ENCODE data around the gene UNC119.

Gene UNC119

DNA sequence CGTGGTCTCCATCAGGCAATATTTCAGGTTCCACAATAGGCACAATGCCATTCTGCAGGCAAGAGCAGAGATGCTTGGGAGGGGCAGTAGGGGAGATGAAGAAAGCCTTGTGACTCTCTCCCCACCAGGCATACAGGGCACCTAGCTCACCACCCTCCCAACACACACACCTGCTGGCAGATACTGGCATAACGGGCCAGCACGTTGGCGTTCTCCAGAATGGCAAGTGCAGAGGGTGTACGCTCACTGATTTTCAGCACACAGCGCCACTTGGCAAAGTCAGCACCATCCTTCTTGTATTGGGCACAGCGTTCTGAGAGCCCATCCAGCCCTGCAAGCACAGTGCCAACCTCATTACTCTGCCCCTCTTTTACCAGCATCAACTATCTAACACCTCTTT is 22.1 kb upstream of the UNC119 start:
- no peak for DNase-seq
- in situ Hi-C loops (cut with HindIII; ENCODE audit: low pct_ligation_motif_present, low pct_unique_long_range_greater_than_20kb, low sequenced_read_pairs), result no loop called here

DNA sequence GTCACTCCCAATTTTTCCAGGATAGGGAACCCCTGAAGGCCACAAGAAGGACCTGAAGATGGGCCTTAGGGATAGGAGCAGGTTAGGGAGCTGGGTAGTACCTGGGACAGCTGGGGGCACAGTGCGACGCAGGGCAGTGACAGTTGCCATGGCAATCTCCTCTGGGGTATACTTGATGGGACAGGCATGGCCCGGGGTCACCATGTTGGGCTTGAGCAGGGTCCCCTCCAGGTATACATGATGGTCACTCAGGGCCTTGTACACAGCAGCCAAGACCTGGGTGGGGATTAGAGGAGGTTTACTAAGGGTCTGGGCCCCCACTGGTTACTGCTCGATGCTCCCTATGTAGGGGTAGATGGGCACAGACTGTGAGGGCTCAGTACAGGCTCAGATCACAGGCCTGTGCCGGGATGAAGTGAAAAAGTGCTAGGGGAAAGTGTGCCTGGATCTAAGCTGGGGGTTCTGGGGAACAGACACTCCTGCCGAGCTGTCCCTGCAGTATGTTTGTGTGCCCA is 21.6 kb upstream of the UNC119 start:
- in situ Hi-C loops (cut with HindIII; ENCODE audit: low pct_ligation_motif_present, low pct_unique_long_range_greater_than_20kb, low sequenced_read_pairs), result no loop called here
- no peak for DNase-seq

DNA sequence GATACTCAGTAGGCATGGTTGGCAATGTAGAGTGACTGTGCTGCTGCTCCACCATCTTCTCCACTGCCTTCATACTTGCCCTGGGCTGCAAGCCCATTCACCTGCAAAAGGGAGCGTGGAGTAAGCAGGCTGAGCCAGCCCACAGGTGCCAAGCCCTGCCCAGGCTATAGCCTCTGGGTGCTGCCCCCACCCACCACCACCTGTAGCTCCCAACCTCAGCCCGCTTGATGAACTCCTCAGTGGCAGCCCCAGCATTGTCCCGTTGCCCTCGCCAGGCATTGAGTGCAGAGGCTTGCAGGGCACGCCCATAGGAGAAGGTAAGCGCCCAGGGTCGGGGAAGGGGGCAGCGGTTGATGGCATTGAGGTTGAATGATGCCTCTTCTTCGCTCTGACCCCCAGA is 21.1 kb upstream of the UNC119 start:
- in situ Hi-C loops (cut with HindIII; ENCODE audit: low pct_ligation_motif_present, low pct_unique_long_range_greater_than_20kb, low sequenced_read_pairs), result no loop called here
- no peak for DNase-seq

DNA sequence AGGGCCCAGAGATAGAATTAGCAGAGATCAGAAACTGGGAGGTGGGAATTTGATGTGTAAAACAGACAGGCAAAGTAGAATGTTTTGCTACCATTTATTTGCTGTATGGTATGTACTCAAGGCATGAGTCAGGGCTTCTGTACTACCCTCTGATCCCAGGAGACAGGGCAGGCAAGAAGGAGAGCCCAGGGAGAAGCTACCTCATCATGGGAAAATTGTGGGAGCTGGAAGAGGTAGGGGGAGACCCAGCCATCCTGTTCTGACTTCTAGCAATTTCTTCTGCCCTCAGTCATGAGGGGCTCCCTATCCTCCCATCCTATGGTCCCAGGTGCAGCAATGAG is 20.6 kb upstream of the UNC119 start:
- DNase-seq, result no peak

DNA sequence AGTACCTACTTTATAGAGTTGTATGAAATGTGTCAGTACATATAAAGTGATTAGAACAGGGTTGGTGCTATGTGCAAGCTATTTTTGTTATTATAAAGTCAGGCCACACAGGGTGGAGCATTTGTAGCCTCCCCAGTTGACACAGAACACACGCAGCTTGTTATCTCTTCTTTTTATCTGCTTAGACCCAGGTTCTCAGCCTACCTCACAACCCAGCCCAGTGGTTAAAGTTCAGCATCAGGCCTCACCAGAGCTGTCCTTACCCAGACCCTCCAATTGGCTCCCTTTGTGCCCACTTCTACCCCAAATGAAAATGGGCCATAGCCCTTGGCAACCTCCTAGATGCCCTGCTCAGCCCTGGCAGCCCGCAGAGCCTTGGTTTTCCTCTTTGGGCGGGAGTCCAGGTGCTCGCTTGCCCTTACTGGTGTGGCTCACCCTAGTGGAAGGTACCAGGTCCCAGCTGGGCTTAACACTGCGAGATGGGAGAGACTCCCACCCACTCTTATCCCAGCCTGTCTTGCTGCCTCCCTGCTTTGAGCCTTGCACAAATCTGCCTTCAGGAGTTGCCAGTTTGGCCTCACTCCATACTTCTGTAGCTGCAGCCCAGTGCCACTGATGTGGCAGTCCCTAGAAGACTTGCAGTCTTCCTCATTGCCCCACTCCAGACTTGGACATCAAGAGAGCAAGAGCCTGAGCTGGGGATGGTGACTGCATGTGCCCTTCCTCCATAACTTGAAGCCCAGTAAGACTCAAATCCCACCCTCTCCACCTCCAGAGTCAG is 20.0 kb upstream of the UNC119 start:
- no peak for DNase-seq
- in situ Hi-C loops (cut with HindIII; ENCODE audit: low pct_ligation_motif_present, low pct_unique_long_range_greater_than_20kb, low sequenced_read_pairs), result no loop called here

More for the DNA sequence above, 20.6 kb upstream of the UNC119 start:
- in situ Hi-C loops (cut with HindIII; ENCODE audit: low pct_ligation_motif_present, low pct_unique_long_range_greater_than_20kb, low sequenced_read_pairs), result no loop called here

DNA sequence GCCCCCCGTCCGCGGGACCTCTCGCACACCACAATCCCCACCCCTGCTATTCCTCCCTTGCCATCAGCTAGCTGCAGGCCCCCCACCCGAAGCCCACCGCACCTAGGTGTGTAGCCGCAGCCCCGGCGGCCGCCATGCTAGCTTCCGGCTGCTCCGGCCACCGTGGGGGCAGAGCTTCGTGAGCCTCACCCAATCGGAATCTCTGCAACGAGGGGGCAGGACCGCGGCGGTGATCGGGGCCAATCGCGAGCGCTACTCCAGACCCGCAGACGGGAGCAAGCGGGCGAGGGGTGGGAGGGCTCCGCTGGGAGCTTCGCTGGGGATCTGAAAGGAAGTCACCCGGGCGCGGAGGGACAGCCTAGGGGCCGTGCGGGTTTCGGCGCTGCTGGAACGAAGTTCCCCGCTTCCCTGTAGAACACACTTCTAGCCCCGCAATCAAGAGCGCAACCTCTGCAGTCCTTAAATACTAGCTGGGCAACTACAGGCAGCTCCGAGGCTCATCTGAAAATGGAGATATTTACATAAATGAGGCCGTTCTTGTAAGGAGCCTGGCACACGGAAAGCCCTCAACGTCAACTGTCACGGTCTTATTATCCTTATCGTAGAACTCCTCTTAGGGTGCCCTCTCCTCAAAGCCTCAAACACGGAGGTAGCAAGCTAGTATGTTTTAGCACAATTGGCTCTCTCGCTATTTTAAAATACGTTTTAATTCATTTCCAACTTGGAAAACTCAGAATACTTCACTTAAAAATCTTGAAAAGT is 19.1 kb upstream of the UNC119 start, which contains the start of gene PIGS:
Gene PIGS, minus strand, starts transcription at position 164 of the 762 bp plus-strand sequence. Its CDS starts 28 bp downstream, at position 136.
- in situ Hi-C loops (cut with HindIII; ENCODE audit: low pct_ligation_motif_present, low pct_unique_long_range_greater_than_20kb, low sequenced_read_pairs), result no loop called here
- DNase-seq, result peak; percentile 95

DNA sequence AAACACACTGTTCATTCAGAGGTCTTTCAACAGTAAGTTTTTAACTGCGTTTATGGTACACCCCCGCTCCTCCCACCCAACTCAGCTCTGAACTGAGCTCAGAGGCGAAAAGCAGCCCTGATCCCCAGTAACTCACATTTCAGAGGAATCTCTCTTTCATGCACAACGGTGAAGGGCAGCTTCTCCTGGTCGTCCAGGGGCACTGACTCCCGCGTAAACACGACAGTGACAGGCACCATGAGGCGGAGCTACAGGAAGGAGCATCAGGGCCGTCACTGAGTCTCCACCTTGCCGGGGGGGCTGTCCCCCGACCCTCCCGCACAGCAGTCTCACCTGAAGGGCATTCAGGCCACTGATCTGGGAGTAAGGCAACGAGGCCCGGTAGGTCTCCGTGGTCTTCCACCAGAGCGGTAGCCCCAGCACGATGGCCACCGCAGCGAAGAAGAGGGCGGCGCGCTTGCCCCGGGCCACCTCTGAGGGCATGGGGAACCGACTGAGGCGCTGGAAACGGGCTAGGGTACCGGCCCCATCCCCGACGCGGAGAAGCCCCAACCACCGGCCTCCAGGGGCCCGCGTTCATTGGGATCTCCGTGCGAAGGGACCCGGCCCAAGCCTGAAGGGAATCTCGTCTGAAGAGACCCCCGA is 18.4 kb upstream of the UNC119 start:
- in situ Hi-C loops (cut with HindIII; ENCODE audit: low pct_ligation_motif_present, low pct_unique_long_range_greater_than_20kb, low sequenced_read_pairs), result no loop called here
- DNase-seq, result peak; percentile 12

DNA sequence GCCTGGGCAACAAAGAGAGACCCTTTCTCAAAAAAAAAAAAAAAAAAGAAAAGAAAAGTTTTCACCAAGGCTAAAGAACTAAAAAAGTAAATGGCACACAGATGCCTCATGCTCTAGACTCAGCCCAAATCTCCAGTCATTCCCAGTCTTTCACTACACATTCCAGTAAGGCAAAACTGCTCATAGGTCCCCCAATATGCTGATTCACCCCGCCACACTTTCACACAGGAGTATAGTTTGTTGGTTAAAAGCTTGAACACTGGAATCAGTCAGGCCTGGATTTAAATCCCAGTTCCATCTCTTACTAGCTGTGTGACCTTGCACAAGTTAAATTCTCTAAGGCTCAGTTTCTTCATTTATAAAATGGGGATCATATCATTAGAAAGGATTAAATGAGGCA is 17.0 kb upstream of the UNC119 start:
- in situ Hi-C loops (cut with HindIII; ENCODE audit: low pct_ligation_motif_present, low pct_unique_long_range_greater_than_20kb, low sequenced_read_pairs), result no loop called here
- DNase-seq, result no peak

DNA sequence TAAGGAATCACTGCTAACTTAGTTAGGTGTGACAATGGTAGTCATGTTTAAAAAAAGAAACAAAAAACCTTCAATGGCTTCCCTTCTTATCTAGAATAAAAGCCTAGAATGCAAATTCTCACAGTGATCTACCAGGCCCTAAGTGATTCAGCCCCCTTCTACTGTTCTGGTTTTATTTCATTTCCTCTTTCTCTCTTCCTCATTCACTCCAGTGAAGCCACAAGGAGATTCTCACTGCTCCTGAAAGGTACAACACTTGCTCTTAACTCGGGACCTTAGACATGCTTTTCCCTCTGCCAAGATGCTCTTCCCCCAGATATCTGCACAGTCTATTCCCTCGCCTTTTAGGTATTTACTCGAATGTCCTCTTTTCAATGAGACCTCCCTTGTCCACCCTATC is 15.2 kb upstream of the UNC119 start:
- no peak for DNase-seq
- in situ Hi-C loops (cut with HindIII; ENCODE audit: low pct_ligation_motif_present, low pct_unique_long_range_greater_than_20kb, low sequenced_read_pairs), result no loop called here

DNA sequence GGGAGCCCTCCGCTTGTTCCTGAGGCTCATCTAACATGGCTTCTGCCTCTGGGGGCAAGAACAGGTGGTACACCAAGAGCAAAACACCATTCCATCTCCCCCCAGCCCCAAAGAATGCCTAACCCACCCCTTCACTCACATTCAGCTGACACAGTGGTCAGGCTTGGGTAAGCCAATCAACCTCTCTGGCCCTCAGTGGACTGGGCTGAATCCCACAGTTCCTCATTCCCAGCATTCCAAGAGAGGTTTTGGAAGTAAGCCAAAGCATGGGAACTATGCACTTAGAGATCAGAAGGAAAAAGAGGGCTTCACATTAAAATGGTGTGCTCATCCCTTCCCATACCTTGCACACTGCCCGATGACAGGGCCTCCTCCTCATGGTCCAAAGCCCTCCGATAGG is 11.1 kb upstream of the UNC119 start:
- in situ Hi-C loops (cut with HindIII; ENCODE audit: low pct_ligation_motif_present, low pct_unique_long_range_greater_than_20kb, low sequenced_read_pairs), result no loop called here
- peak; percentile 98 for DNase-seq

DNA sequence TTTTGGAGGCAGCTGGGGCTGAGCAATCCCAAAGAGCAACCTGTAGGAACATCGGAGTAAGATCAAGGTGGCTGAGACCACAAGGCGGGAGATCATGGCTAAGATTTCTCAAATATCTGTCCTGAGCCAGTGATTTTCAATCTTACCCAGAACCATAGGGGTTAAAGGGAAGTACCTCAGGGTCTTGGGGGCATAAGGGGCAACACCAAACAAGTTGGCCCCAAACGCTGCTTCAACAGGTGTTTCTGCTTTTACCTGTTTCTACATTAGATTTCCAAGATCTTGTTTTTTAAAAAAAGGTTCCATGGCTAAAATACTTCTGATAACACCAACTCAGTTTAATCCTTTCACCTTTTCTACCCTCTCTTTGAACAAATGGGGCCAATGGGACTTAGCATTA is 2.6 kb upstream of the UNC119 start:
- in situ Hi-C loops (cut with HindIII; ENCODE audit: low pct_ligation_motif_present, low pct_unique_long_range_greater_than_20kb, low sequenced_read_pairs), result no loop called here
- no peak for DNase-seq

DNA sequence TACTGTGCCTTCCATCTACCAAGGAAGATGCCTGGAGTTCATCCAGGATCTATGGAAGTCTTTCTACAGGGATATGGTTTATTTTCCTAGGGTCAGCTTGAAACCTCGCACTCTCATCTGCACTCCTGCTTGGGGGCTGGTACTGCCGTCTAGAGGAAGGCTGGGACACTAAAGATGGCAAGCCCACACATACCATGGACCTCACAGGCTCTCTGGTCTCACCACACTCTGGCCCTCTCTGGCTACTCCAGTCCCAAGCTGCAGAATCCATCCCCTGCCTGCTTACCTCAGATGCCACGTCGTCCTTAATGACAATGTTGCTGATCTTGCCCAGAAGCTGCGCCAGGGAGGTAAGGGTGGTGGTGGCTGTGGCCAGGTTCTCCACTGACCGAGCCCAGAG is 2.1 kb upstream of the UNC119 start:
- DNase-seq, result no peak
- in situ Hi-C loops (cut with HindIII; ENCODE audit: low pct_ligation_motif_present, low pct_unique_long_range_greater_than_20kb, low sequenced_read_pairs), result no loop called here

DNA sequence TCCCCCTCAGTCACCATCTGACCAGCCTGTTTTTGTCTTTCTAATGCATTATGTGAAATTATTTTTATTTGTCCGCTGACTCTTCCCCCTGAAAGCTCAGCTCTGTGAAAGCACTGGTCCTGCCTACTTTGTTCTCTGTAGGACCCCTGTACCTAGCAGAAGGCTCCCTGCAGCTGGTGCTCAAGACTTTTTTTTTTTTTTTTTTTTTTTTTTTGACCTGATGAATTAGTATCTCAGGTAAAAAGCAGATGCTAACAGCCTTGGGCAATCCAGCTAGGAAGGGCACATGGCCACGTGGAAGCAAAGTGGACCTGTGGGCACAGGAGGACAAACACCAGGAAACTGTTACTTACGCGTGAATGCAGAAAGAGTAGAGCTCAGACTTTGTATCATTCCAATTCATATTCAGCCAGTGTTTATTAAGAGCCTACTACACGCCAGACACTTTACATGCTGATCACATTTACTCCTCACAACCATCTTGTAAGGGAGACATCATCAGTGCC is 629 bp upstream of the UNC119 start:
- no peak for DNase-seq
- in situ Hi-C loops (cut with HindIII; ENCODE audit: low pct_ligation_motif_present, low pct_unique_long_range_greater_than_20kb, low sequenced_read_pairs), result no loop called here

DNA sequence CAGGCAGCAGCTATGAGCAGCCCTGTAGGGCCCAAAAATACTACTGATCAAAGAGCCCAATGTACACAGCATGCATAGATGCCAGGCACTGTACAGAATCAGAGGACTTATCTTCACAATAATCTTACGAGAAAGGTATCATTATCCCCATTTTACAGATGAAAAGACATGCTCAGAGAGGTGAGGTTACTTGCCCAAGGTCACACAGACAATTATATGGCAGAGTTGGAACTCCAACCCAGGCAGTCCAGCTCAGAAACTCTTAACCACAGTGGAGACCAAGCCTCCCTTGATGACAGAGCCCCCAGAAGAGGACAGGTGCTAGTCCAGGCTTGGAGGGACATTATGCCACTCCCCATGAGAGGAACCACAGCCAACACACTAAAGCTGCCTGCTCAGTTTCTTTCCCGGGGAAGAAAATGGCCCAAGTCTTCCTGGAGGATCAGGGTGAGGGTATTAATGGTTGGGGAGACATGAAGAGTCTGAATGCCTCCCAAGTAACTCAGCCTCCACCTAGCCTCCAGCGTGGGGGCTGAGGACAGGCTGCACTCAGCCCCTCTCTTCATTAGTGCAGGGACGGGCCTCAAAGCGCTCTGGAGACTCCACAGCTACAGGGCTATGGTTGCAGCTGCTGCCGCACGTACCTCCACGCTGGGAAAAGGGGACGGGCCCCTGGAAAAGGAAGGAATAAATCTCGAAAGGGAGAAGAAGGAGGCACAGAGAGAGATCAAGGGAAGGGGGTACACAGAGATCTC is 826 bp downstream of the UNC119 start:
- peak; percentile 27 for DNase-seq
- in situ Hi-C loops (cut with HindIII; ENCODE audit: low pct_ligation_motif_present, low pct_unique_long_range_greater_than_20kb, low sequenced_read_pairs), result no loop called here

DNA sequence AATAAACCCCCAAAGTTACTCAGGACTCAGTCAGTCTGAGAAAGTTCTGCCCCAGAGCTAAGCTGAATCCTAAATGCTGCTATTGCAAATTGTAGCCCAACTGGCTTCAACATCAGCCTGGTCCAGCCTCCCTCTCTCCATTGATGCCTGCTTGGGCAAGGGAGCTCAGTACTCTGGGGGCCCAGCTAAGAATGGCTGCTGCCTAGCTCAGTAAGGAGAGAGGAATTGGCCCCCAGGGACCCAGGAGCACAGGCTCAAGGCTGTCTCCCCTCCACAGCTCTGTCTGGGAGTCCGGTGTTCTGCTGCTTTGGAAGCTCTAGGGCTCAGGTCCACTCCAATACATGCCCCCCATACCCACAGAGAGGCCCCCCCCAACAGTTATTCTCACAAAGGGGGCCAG is 1.6 kb downstream of the UNC119 start:
- no peak for DNase-seq
- in situ Hi-C loops (cut with HindIII; ENCODE audit: low pct_ligation_motif_present, low pct_unique_long_range_greater_than_20kb, low sequenced_read_pairs), result no loop called here

DNA sequence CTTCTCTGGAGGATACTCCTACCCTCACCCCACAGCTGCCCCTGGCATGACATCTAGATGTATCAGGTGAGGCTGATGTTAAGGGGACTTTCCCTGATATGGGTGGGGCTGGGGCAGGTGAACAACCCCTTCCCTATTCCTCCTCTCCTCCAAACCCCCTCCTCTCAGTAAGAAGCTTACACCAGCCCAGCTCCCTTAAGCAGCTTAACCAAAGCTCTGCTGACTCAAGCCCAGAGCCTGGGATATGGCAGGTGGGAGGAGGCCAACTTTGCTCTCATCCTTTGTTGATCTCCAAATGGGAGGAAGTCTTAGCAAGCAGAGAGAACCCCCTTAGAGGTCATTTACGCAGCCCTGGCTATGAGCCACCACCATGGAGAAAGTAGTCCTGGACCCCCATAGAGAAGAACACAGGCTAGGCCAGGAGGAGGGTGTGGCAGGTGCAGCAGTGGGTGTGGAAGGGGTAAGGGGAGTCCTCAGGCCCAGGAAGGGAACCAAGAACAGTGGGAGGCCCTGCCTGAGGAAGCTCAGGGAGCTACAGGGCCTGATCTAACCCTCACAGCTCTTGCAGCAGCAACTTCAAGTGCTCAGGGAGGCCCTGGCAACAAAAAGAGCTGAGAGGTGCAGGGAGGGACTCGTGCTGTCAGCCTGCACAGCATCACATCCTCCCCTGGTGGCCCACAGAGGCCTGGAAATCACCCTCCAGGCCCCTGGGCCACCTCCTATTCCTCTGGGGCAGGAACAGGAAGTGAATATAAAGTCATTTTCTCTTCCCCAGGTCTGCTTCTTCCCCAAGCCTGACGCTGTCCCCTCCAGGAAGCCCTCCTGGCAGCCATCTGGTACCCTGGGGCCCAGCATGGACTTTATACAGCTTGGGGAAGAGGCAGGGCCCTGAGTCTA is 2.9 kb downstream of the UNC119 start:
- in situ Hi-C loops (cut with HindIII; ENCODE audit: low pct_ligation_motif_present, low pct_unique_long_range_greater_than_20kb, low sequenced_read_pairs), result no loop called here
- DNase-seq, result no peak

DNA sequence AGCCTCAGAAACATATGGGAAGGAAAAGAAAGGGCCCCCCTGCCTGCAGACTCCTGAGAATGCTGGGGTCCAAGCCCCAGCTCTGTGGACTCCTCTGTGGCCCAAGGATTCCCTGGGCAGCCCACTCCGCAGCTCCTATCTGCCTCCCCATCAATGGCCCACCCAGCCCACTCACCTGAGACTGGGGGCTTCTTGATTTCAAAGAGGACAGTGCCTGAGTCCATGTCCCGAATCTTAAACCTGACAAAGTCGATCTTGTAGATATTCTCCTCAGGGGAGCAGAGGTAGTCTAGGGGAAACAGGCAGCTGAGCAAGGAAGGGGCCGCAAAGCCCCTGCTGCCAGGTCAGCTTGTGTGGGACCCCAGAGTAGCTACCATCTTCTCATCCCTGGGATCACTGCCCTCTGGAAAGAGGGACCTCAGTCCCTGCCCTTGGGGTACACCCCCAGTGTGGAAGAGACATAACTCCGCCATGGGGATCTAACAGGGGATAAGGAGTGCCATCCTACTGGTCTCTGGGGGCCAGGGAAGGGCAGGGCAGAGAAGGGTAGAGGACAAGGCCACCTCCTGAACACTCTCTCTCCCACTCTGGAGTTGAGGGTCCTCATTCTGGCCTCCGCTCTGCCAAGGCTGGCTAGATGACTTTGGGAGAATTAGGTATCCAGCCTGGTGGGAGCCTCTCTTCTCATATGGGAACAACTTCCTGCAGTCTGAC is 3.9 kb downstream of the UNC119 start:
- in situ Hi-C loops (cut with HindIII; ENCODE audit: low pct_ligation_motif_present, low pct_unique_long_range_greater_than_20kb, low sequenced_read_pairs), result no loop called here
- no peak for DNase-seq
